Measurements from ENCODE around the gene NMT1.
A peak's percentile ranks its signal among the peaks of the same experiment; 100 is the strongest.

The NMT1 gene

DNA sequence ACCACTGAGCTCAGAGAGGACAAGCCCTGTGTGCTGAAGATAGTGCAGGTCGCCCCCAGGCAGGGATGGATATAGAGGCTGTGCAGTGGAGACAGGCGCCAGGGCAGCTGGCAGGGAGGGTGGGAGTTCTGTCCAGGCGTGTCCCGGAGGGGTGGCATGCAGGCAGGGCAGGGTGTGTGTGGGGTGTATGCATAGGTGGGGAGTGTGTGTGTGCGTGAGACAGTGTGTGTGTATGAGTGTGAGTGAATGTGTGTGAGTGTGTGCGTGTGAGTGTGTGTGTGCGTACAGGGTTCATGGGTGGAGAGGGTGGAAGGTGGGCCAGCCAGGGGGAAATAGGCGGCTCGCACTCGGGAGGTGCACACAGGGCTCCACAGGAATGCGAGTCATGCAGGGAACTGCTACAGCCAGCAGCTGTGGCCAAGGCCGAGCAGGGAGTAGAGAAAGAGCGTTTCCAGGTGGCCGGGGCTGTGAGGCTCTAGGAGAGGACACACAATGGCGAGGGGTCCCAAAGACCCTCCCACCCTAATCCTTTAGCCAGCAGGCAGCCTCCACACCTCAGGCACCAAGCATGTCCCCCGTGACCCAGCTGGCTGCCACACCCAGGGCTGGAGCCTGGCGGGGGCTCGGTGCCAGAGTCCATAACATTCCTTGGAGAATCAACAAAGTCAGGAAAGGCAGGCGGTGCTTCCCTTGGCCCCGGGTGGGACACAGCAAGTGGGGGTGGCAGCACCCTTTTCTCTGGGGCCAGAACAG is 66.6 kb downstream of the NMT1 start:
- TF ChIP-seq CEBPB (IDR thresholded peaks at IDR 0.05) (no peak), NFIC (IDR thresholded peaks at IDR 0.05) (peak; percentile 75), EGR1 (IDR thresholded peaks at IDR 0.05) (no peak), RAD21 (IDR thresholded peaks at IDR 0.05; ENCODE audit: low read depth) (no peak), TEAD4 (IDR thresholded peaks at IDR 0.05) (peak; percentile 60), FOXM1 (IDR thresholded peaks at IDR 0.05; ENCODE audit: borderline replicate concordance, low read depth) (no peak), EP300 (IDR thresholded peaks at IDR 0.05; ENCODE audit: borderline replicate concordance) (peak; percentile 44; the same call in 1 of the 2 replicates), TCF12 (IDR thresholded peaks at IDR 0.05; ENCODE audit: low read depth) (peak; percentile 70; the same call in 1 of the 2 replicates), CREB1 (IDR thresholded peaks at IDR 0.05; ENCODE audit: low read depth) (no peak), YY1 (IDR thresholded peaks at IDR 0.05; ENCODE audit: low read depth) (0 out of 2 replicates have a peak, but pooled peaks have one; percentile 16), ZBTB7A (IDR thresholded peaks at IDR 0.05; ENCODE audit: low read depth) (peak; percentile 91; the same call in 1 of the 2 replicates), TAF1 (IDR thresholded peaks at IDR 0.05; ENCODE audit: low read depth) (no peak)
- TF ChIP-seq, protein P1, sequence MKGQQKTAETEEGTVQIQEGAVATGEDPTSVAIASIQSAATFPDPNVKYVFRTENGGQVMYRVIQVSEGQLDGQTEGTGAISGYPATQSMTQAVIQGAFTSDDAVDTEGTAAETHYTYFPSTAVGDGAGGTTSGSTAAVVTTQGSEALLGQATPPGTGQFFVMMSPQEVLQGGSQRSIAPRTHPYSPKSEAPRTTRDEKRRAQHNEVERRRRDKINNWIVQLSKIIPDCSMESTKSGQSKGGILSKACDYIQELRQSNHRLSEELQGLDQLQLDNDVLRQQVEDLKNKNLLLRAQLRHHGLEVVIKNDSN (IDR thresholded peaks at IDR 0.05): peak; percentile 48
- TF ChIP-seq, protein P2, sequence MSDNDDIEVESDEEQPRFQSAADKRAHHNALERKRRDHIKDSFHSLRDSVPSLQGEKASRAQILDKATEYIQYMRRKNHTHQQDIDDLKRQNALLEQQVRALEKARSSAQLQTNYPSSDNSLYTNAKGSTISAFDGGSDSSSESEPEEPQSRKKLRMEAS (IDR thresholded peaks at IDR 0.05): peak; percentile 11; the same call in 1 of the 2 replicates
- TF ChIP-seq, protein P3, sequence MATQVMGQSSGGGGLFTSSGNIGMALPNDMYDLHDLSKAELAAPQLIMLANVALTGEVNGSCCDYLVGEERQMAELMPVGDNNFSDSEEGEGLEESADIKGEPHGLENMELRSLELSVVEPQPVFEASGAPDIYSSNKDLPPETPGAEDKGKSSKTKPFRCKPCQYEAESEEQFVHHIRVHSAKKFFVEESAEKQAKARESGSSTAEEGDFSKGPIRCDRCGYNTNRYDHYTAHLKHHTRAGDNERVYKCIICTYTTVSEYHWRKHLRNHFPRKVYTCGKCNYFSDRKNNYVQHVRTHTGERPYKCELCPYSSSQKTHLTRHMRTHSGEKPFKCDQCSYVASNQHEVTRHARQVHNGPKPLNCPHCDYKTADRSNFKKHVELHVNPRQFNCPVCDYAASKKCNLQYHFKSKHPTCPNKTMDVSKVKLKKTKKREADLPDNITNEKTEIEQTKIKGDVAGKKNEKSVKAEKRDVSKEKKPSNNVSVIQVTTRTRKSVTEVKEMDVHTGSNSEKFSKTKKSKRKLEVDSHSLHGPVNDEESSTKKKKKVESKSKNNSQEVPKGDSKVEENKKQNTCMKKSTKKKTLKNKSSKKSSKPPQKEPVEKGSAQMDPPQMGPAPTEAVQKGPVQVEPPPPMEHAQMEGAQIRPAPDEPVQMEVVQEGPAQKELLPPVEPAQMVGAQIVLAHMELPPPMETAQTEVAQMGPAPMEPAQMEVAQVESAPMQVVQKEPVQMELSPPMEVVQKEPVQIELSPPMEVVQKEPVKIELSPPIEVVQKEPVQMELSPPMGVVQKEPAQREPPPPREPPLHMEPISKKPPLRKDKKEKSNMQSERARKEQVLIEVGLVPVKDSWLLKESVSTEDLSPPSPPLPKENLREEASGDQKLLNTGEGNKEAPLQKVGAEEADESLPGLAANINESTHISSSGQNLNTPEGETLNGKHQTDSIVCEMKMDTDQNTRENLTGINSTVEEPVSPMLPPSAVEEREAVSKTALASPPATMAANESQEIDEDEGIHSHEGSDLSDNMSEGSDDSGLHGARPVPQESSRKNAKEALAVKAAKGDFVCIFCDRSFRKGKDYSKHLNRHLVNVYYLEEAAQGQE (IDR thresholded peaks at IDR 0.05; ENCODE audit: low read depth): no peak

DNA sequence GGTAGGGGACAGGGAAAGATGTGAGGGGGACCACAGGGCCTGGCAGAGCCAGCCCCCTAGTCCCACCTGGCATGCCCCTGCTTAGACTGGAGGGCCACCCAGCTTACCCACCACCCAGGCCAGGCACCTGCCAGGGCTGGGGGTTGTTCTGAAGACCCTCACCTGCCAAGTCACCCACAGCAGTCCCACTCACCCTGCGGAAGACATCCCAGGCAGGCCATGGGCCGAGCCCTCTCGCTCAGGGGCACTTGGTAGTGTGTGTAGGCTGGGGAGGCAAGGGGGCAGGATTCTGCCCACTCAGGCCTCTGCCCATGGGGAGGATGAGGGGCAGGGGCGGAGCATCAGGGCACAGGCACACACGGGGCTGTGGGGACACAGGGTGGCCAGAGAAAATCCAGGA is 67.2 kb downstream of the NMT1 start:
- TF ChIP-seq ZBTB7A (IDR thresholded peaks at IDR 0.05; ENCODE audit: low read depth) (no peak; the same call in 1 of the 2 replicates), TAF1 (IDR thresholded peaks at IDR 0.05; ENCODE audit: low read depth) (no peak), EP300 (IDR thresholded peaks at IDR 0.05; ENCODE audit: borderline replicate concordance) (no peak), NFIC (IDR thresholded peaks at IDR 0.05) (no peak), YY1 (IDR thresholded peaks at IDR 0.05; ENCODE audit: low read depth) (no peak), CREB1 (IDR thresholded peaks at IDR 0.05; ENCODE audit: low read depth) (no peak), FOXM1 (IDR thresholded peaks at IDR 0.05; ENCODE audit: borderline replicate concordance, low read depth) (no peak), EGR1 (IDR thresholded peaks at IDR 0.05) (no peak)
- TF ChIP-seq, protein P1 (IDR thresholded peaks at IDR 0.05): no peak
- TF ChIP-seq, protein P3 (IDR thresholded peaks at IDR 0.05; ENCODE audit: low read depth): no peak

GRCh38 chr17:45128989-45129388 is 67.9 kb downstream of the NMT1 start:
- no peak for TF ChIP-seq EGR1 (IDR thresholded peaks at IDR 0.05)

DNA sequence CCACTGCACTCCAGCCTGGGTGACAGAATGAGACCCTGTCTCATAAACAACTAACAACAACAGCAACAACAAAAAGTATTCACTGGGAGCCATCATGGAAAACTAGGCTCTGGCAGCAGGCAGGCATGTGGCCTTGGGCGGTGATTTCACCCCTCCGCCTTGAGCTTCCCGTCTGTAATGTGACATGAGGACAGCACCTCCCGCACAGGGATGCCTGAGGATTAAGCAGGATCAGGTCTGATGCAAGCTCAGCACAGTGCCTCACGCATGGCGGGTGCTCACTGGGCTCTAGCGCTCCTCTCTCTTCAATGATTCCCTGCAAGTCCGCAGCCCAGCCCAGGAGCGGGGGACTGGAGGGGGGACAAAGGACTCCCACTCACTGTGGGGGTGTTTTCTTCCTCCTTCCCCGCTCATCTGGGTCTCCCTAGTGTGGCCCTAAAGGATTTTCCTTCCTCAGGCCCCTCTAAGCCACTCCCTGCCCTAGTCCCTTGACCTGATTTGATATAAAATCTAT is 68.4 kb downstream of the NMT1 start:
- no peak for TF ChIP-seq CREB1 (IDR thresholded peaks at IDR 0.05; ENCODE audit: low read depth)
- TF ChIP-seq, protein P2 (IDR thresholded peaks at IDR 0.05): no peak
- no peak for TF ChIP-seq TAF1 (IDR thresholded peaks at IDR 0.05; ENCODE audit: low read depth)
- no peak for TF ChIP-seq RAD21 (IDR thresholded peaks at IDR 0.05; ENCODE audit: low read depth)
- no peak for TF ChIP-seq EGR1 (IDR thresholded peaks at IDR 0.05)
- TF ChIP-seq FOXM1 (IDR thresholded peaks at IDR 0.05; ENCODE audit: borderline replicate concordance, low read depth): no peak
- TF ChIP-seq YY1 (IDR thresholded peaks at IDR 0.05; ENCODE audit: low read depth): no peak
- no peak for TF ChIP-seq EP300 (IDR thresholded peaks at IDR 0.05; ENCODE audit: borderline replicate concordance)
- TF ChIP-seq CEBPB (IDR thresholded peaks at IDR 0.05): no peak
- TF ChIP-seq, protein P1 (IDR thresholded peaks at IDR 0.05): no peak
- no peak for TF ChIP-seq NFIC (IDR thresholded peaks at IDR 0.05)
- TF ChIP-seq TEAD4 (IDR thresholded peaks at IDR 0.05): no peak
- TF ChIP-seq, protein P3 (IDR thresholded peaks at IDR 0.05; ENCODE audit: low read depth): no peak
